GM12873 (cell line): ENCODE data around the gene DBNL.

ENCODE experiments used
- TF ChIP-seq, protein P1 (sequence below): IDR thresholded peaks from 2 replicates; pipeline ENCODE4 v1.5.1; 2012; ENCODE audit warnings: low read depth, mild to moderate bottlenecking, moderate library complexity, low read length, control low read depth; ENCODE audit not compliant: insufficient read depth; ENCODE audit errors: missing control alignments

Gene DBNL

DNA sequence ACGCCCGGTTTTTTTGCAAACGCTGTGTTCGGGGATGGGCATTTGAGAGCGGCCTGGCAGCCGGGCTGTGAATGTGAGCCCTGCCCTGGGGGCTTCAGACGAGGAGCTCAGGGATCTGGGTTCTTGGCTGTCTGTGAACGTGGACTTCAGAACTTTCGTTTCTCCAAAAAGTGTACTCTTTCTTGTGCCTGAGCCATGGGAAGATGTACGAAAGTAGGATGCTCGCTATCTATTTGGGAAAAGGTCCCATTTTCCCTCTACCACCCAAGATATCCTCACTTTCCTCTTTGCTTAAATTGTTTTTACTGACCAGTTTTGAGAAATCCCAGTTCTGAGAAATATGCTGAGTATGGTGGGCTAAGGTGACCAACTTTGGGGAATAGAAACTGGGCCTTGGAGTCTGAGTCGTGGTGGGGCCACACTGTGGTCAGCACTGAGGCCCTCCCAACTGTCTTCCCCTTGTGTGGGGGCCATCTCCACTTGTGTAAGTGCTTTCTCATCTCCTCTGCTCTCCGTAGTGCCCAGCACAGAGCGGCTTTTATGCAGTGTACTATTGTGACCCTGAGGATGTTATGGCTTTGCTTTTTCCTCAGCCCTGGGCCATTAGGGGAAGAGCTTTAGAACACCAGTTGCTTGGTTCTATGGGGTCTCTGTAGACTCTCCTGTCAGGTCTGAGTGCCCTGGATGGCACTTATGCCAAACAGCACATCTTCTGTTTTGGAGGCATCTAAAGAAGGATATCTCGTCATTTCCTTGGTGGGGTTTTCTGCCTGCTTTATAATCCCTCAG lies 918 bp downstream of the DBNL start:
- TF ChIP-seq, protein P1, sequence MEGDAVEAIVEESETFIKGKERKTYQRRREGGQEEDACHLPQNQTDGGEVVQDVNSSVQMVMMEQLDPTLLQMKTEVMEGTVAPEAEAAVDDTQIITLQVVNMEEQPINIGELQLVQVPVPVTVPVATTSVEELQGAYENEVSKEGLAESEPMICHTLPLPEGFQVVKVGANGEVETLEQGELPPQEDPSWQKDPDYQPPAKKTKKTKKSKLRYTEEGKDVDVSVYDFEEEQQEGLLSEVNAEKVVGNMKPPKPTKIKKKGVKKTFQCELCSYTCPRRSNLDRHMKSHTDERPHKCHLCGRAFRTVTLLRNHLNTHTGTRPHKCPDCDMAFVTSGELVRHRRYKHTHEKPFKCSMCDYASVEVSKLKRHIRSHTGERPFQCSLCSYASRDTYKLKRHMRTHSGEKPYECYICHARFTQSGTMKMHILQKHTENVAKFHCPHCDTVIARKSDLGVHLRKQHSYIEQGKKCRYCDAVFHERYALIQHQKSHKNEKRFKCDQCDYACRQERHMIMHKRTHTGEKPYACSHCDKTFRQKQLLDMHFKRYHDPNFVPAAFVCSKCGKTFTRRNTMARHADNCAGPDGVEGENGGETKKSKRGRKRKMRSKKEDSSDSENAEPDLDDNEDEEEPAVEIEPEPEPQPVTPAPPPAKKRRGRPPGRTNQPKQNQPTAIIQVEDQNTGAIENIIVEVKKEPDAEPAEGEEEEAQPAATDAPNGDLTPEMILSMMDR, result no peak

DNA sequence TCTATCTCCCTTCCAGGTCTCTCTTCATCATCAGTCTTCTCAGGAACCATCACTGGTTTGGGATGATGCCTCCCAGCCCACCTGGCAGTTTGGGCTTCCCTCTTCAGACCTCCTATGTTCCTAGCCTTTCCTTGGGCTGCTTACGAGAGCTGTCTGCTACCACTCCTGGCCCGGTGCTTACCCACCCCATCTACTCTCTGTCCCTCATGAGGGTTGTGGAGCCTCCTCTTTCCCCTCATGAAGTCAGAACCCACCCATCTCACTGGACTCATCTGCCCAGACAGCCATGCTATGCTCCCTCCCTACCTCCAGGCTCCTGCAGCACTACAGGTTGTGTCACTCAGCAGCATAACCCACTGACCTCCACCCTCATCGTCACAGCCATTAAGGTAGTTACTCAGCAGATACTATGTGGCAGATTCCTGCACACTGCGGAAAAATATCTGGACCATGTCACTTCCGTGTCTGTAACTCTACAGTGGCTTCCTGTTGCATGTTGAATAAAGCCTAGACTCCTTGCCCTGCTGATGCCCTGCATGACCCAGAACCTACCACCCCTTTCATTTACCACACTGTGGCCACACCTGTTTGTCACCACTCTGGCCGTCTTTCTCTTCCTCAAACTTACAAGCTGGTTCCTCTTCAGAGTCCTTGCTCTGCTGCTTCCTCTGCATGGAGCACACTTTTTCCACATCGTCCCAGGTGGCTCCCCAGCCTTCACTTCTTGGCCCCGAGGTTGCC lies 2.0 kb downstream of the DBNL start:
- TF ChIP-seq, protein P1, result no peak

- TF ChIP-seq, protein P1, result no peak
Measured at GRCh38 chr7:44048031-44048795, 3.7 kb downstream of the DBNL start.

DNA sequence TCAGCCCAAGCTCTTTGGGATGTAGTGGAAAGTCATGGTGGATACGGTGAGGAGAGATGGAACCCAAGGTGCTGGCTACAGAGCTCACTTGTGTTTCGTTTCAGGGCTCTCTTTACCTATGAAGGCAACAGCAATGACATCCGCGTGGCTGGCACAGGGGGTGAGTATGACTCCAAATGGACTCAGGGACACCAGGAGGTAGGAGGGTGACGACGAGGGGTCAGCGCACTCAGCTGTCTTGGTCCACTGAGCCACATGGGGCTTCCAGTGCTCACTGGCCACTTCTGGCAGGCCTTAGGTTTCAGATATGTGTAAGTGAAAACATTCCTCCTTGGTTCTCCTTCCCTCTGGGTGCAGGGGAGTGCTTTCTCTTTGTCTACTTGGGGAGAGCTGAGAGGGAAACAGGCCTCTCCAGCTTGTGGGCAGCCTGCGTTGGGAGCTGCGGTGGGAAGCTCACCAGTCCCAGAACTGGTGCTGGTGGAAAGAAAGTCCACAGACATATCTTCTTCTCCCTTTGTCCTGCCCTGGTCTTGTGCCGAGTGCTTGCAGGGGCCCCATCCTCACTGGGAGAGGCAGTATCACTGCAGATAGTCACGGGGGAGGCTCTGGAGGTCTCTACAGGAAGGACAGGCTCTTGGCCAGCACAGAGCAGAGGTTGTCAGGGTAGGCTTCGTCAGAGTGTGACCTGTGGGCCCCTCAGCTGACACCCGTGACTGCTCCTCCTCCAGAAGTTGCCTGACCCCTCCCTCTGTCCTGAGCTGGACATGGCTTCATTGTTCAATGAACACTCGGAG lies 5.8 kb downstream of the DBNL start:
- TF ChIP-seq, protein P1, result no peak

DNA sequence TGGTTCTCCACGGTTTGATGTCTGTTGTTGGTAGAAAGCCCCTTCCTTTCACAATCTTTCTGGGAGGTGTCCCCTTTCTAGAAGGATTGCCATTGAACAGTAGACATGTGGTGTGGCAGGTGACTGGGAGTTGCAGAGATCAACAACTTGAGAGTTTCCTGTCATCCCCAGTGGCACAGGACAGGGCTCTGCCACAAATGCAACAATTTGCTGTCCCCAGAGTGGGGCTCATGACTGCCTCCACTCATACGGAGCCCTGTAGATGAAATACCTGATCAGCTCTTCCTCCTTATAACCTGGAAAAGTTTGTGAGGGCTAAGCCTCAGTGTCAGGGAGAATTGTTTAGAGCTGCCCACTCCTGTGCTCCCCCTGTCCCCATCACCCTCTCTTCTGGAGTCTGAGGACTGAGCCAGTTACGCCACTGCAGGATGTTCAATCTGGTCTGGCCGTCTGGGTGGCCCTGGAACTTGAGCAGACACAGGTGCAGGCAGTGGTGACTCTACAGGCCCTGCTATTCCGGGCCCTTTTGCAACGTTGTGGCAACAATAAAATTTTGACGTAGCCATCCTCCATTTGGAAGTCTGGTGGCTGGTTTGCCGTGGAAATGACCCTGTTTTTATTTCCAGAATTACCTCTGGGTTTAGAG lies 6.5 kb downstream of the DBNL start:
- TF ChIP-seq, protein P1, result no peak

DNA sequence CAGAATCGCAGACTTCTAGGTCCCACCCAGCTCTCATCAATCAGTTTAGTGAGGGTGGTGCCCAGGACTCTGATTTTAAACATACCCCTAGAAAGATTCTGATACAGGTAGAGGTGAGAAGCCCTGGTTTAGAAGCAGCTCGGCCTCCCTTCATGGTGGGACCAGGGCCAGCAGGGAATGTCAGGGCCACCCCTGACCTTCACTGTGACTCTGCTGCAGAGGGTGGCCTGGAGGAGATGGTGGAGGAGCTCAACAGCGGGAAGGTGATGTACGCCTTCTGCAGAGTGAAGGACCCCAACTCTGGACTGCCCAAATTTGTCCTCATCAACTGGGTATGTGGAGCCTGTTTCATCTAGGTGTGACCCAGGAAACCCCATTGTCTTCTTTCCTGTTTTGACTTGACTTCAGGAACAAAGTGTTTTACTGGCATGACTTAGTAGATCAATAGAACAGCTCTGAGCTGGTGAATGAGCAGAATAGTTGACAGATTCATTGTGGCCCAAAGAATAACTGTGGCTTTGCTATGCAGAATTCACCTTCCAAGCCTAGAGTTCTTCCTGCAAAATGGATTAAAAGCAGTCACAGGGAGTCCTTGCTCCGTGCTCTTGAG lies 7.2 kb downstream of the DBNL start:
- TF ChIP-seq, protein P1, result no peak
